GM19463 (cell line): Measurements from ENCODE around the gene KRT20.
"Not testable (repeated sequence)": the region's sequence is repeated elsewhere in the genome, so short reads cannot be mapped to it uniquely, and the experiment has no call there.

ENCODE experiments used
- ATAC-seq: cut with Tn5 transposase; IDR thresholded peaks from one replicate; pipeline ENCODE4 v1.9.1; 2021; ENCODE audit warnings: mild to moderate bottlenecking, moderate library complexity; ENCODE audit not compliant: unreplicated experiment

The KRT20 gene

GRCh38 chr17:40884708-40885512 lies at the start of gene KRT20:
Gene KRT20 (minus strand): TSS chr17:40885242. CDS start chr17:40885185, 57 bp downstream.
- no peak for ATAC-seq

- ATAC-seq = no peak
Observed at GRCh38 chr17:40932608-40933007, 47.6 kb upstream of the KRT20 start.

GRCh38 chr17:40931311-40931710 lies 46.3 kb upstream of the KRT20 start:
- no peak for ATAC-seq

- ATAC-seq = no peak
Observed at GRCh38 chr17:40926341-40926740, 41.3 kb upstream of the KRT20 start.

GRCh38 chr17:40922239-40922638 lies 37.2 kb upstream of the KRT20 start:
- ATAC-seq = no peak

- ATAC-seq = no peak
Observed at GRCh38 chr17:40921026-40921425, 36.0 kb upstream of the KRT20 start.

GRCh38 chr17:40917116-40917515 lies 32.1 kb upstream of the KRT20 start:
- not testable (repeated sequence) for ATAC-seq

GRCh38 chr17:40916366-40916765 lies 31.3 kb upstream of the KRT20 start:
- ATAC-seq = no peak

DNA sequence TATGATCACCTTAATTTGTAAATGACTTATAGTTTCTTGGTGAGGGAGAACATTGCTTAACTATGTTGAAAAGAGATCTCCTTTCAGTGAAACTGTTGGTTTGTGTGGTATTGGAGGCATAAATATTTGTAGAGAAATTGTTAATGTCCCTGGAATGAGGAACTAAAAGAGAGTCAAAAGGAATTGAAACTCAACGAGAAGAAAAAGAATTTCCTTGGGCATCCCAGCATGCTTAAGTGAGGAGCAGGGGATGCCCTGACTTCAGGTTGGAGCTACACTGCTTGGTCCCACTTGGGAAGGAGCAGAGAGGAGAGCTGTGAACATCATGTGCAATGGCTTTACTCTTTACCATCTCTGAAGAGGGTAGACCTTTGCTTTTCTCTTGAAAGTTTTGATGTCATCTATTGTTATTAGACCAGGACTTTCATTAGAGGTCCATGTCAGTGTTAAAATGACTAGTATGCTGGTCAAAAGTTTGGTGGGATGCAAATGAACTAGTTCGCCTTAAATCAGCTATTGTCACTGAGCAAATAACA lies 30.7 kb upstream of the KRT20 start:
- no peak for ATAC-seq

GRCh38 chr17:40915199-40915661 lies 30.2 kb upstream of the KRT20 start:
- ATAC-seq = no peak

GRCh38 chr17:40914075-40914855 lies 29.2 kb upstream of the KRT20 start:
- ATAC-seq = no peak

DNA sequence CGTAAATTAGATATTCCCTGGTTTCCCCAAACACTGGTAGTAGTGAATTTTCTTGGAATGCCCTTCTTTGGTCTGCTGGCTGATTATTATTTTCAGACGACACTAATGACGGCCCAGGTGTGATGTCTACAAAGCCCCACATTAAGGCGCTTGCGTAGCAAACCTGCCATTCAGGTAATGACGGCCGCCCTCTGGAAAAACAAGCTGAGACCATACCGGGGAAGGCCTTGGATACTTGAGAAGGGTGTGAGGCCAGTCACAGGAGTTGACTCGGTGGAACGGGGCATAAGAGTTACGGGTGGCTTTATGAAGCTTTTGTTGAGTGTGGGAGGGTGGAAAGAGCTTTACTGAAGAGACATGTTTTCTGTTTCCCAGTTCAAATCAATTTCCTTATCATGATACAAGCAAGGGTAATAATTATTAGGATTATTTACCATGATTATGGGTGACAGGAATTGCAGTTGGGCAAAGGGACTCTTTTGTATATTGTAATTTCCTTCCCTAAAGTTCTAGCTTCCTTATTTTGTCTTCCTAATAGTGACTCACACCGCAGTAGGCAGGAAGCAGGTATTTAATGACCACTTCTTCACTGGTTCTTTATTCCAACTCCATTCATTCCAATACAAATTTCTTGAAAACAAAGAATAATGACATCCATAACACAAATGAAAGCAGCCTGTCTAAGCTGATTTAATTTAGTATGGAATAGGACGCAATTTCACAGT lies 27.6 kb upstream of the KRT20 start:
- no peak for ATAC-seq

- ATAC-seq = no peak
Observed at GRCh38 chr17:40910441-40910841, 25.4 kb upstream of the KRT20 start.

GRCh38 chr17:40909755-40910154 lies 24.7 kb upstream of the KRT20 start:
- ATAC-seq = no peak

- no peak for ATAC-seq
Observed at GRCh38 chr17:40909351-40909750, 24.3 kb upstream of the KRT20 start.

DNA sequence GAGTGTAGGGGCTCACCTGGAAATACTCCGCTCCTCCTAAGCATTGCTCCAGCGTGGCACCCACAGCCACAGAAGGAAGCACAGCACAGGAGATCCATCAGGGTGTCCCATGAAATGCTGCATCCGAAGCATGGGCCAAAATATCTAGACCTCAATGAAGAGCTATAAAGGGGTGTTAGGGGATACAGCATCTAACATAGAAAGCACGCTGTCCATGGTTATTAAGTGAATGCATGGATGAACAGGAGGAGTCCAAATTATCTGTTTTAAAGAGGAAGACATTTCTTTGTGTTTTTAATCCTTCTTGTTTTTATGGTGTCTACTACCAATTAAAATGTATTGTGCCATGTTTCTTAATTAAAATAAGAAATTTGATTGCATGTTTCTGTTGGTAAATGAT lies 21.6 kb upstream of the KRT20 start:
- ATAC-seq = no peak

DNA sequence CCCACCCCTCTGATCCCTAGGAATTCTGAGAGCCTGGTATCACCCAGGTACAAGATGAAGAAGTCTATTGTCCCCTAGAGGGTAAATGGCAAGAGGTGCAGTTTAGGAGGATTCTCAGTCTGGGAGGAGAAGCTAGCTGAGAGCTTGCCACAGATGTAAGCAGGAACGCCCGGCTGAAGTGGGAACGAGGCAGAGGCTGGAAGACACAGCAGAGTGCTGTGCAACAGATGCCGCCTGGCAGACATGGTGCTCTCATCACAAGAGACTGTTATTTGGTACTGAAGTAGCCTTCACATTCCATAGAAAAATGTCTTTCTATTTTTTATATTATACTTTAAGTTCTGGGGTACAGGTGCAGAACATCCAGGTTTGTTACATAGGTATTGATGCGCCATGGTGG lies 20.3 kb upstream of the KRT20 start:
- no peak for ATAC-seq

GRCh38 chr17:40903129-40903847 lies 18.2 kb upstream of the KRT20 start:
- no peak for ATAC-seq

- ATAC-seq = no peak
Observed at GRCh38 chr17:40902498-40902897, 17.5 kb upstream of the KRT20 start.

DNA sequence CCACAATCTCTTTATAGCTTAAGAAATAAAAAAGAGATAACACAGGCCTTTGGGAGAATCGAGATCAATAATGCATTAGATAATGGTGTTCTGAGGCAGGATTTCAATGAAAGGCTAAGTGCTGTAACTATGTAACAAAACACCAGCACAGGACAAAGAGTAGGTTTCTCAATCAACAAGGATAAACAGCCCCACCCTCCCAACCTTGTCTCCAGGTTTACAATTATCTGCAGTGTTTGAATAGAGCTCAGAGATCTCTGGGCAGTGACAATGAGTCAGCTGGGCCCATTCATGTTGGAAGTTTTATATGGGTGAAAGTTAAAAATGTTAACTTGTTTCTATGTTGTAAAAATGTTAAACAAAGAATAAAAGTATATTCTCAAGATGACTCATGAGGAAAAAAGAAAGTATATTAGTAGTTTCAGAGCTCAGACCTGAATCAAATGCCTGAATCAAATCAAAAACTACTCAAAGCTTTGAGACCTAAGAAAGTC lies 17.0 kb upstream of the KRT20 start:
- ATAC-seq = no peak
